Kidney glomerular epithelial cell (primary cell): Measurements from ENCODE around the gene DRD1.
"Not testable (repeated sequence)": the region's sequence is repeated elsewhere in the genome, so short reads cannot be mapped to it uniquely, and the experiment has no call there.

Experiments
- DNase-seq: peaks from one replicate; lab custom pipeline; 2025; lab: John Stamatoyannopoulos, UW

The DRD1 gene

GRCh38 chr5:175467983-175468690 lies 24.2 kb upstream of the DRD1 start:
- no peak for DNase-seq

GRCh38 chr5:175466700-175467318 lies 22.8 kb upstream of the DRD1 start:
- no peak for DNase-seq

GRCh38 chr5:175465282-175465681 lies 21.3 kb upstream of the DRD1 start:
- DNase-seq = no peak

GRCh38 chr5:175464942-175465233 lies 20.9 kb upstream of the DRD1 start:
- DNase-seq = no peak

GRCh38 chr5:175464074-175464941 lies 20.3 kb upstream of the DRD1 start:
- peak; percentile 34 for DNase-seq

GRCh38 chr5:175463641-175464040 lies 19.7 kb upstream of the DRD1 start:
- no peak for DNase-seq

GRCh38 chr5:175461370-175461769 lies 17.4 kb upstream of the DRD1 start:
- DNase-seq = no peak

GRCh38 chr5:175460552-175460951 lies 16.6 kb upstream of the DRD1 start:
- no peak for DNase-seq

GRCh38 chr5:175460126-175460525 lies 16.1 kb upstream of the DRD1 start:
- peak; percentile 21 for DNase-seq

GRCh38 chr5:175457466-175457865 lies 13.5 kb upstream of the DRD1 start:
- no peak for DNase-seq

- no peak for DNase-seq
Measured at GRCh38 chr5:175456105-175456742, 12.2 kb upstream of the DRD1 start.

- DNase-seq = not testable (repeated sequence)
Measured at GRCh38 chr5:175454338-175454737, 10.4 kb upstream of the DRD1 start.

- no peak for DNase-seq
Measured at GRCh38 chr5:175452166-175452565, 8.2 kb upstream of the DRD1 start.

- DNase-seq = no peak
Measured at GRCh38 chr5:175448276-175448675, 4.3 kb upstream of the DRD1 start.

GRCh38 chr5:175447571-175447970 lies 3.6 kb upstream of the DRD1 start:
- DNase-seq = no peak

GRCh38 chr5:175446378-175446777 lies 2.4 kb upstream of the DRD1 start:
- not testable (repeated sequence) for DNase-seq

- no peak for DNase-seq
Measured at GRCh38 chr5:175444905-175445456, 999 bp upstream of the DRD1 start.

GRCh38 chr5:175443514-175444059 lies 395 bp downstream of the DRD1 start:
- no peak for DNase-seq

- no peak for DNase-seq
Measured at GRCh38 chr5:175438234-175438857, 5.6 kb downstream of the DRD1 start.

- no peak for DNase-seq
Measured at GRCh38 chr5:175436359-175436758, 7.6 kb downstream of the DRD1 start.

- no peak for DNase-seq
Measured at GRCh38 chr5:175434800-175435199, 9.2 kb downstream of the DRD1 start.

GRCh38 chr5:175427762-175428161 lies 16.2 kb downstream of the DRD1 start:
- DNase-seq = no peak
